Type B pancreatic cell (in vitro differentiated cells): ENCODE results near the gene GSTT2B. TPM values are rescaled to one million over a fixed set of nuclear protein-coding genes. Genes with fewer than 3 reads are reported as not detected.
"Not testable (repeated sequence)": the region's sequence is repeated elsewhere in the genome, so short reads cannot be mapped to it uniquely, and the experiment has no call there.

Source experiments
- DNase-seq: peaks from one replicate; pipeline ENCODE4 v3.0.0; 2021; ENCODE audit warnings: mixed read lengths; ENCODE audit not compliant: unreplicated experiment; ENCODE audit errors: extremely low spot score
- H3K27ac Mint-ChIP-seq: 2 replicates; pipeline ENCODE4 v1.8.0; 2021; ENCODE audit warnings: mild to moderate bottlenecking, mixed read lengths
- H3K27me3 Mint-ChIP-seq: 2 replicates; pipeline ENCODE4 v1.8.0; 2021; ENCODE audit warnings: mixed read lengths
- H3K36me3 Mint-ChIP-seq: 2 replicates; pipeline ENCODE4 v1.8.0; 2021; ENCODE audit warnings: mixed read lengths
- H3K4me1 Mint-ChIP-seq: one replicate; pipeline ENCODE4 v1.8.0; 2021; ENCODE audit warnings: mixed read lengths; ENCODE audit not compliant: unreplicated experiment
- H3K4me3 Mint-ChIP-seq: 2 replicates; pipeline ENCODE4 v1.8.0; 2021; ENCODE audit warnings: mild to moderate bottlenecking, mixed read lengths
- H3K9me3 Mint-ChIP-seq: 2 replicates; pipeline ENCODE4 v1.8.0; 2021; ENCODE audit warnings: mixed read lengths
- CTCF ChIP-seq: fragments of 200-600 bp; sonication (generic); conservative IDR thresholded peaks from 2 replicates; pipeline ENCODE4 v1.5.0; 2021; ENCODE audit warnings: antibody characterized with exemption, mild to moderate bottlenecking
- total RNA-seq: library from RNA; stranded (reverse); gene quantifications from 2 replicates; pipeline ENCODE4 v1.2.1, GENCODE V29; 2021; ENCODE audit warnings: low replicate concordance

GSTT2B gene
- total RNA-seq, 1 donor from 2014 or later = not detected

- H3K27me3 Mint-ChIP-seq = no peaks in the 10 kb centered on the region
- no peak for DNase-seq
- peak overlapping the region; percentile 10 for H3K4me3 Mint-ChIP-seq
- no peaks in the 10 kb centered on the region for H3K4me1 Mint-ChIP-seq
- TF ChIP-seq CTCF = no peak
- peak overlapping the region; percentile 1 for H3K27ac Mint-ChIP-seq
- peaks cover 15% of the 10 kb centered on the region for H3K36me3 Mint-ChIP-seq
- H3K9me3 Mint-ChIP-seq = no peaks in the 10 kb centered on the region
These were observed 9.2 kb upstream of the GSTT2B start for GRCh38 chr22:23970201-23970641.

GRCh38 chr22:23969071-23969470, 8.1 kb upstream of the GSTT2B start:
- Mint-ChIP-seq H3K4me1 (no peaks in the 10 kb centered on the region), H3K27ac (no peak overlapping the region), H3K9me3 (no peaks in the 10 kb centered on the region), H3K36me3 (peaks cover 15% of the 10 kb centered on the region), H3K4me3 (no peak overlapping the region), H3K27me3 (no peaks in the 10 kb centered on the region)
- DNase-seq = no peak
- no peak for TF ChIP-seq CTCF

DNA sequence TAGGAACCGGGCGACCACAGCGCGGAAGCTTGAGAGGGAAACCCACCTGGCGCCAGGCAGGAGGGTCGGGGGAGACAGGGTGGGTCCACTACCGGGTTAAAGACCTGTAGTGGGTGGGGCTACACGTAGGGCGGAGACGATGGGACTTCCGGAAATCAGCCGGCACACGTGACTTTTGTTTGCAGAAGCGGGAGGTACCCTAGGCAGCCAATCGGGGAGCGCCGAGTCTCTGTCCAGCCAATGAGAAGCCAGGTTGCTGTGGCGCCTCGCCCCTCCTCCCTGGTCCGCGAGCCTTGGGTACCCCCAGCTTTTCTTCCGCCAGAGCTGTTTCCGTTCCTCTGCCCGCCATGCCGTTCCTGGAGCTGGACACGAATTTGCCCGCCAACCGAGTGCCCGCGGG, 5.6 kb upstream of the GSTT2B start, which contains the start of gene DDTL:
TSS of gene DDTL (plus strand) at position 321 of the 400 bp plus-strand sequence. CDS start at position 348, 27 bp downstream.
- peaks cover 15% of the 10 kb centered on the region for H3K36me3 Mint-ChIP-seq
- H3K27me3 Mint-ChIP-seq, DNase-seq, H3K27ac Mint-ChIP-seq, H3K9me3 Mint-ChIP-seq, H3K4me3 Mint-ChIP-seq, H3K4me1 Mint-ChIP-seq: not testable (repeated sequence)

DNA sequence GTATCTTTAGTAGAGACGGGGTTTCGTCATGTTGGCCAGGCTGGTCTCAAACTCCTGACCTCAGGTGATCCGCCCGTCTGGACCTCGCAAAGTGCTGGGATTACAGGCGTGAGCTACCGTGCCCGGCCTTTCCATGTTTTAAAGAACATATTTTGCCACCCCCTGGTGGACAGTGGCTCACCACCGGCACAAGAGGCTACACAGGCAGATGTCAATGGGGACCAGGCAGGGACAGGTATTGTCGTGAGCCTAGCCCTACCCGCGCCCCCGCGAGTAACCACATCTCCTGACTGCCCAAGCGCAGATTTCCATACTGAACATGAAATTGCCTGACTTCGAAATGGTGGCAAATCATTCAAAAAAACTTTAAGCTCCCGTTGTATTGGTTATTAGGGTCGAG, 5.1 kb upstream of the GSTT2B start:
- H3K4me1 Mint-ChIP-seq, H3K9me3 Mint-ChIP-seq, H3K27me3 Mint-ChIP-seq, DNase-seq, H3K4me3 Mint-ChIP-seq, H3K27ac Mint-ChIP-seq: not testable (repeated sequence)
- peaks cover 15% of the 10 kb centered on the region for H3K36me3 Mint-ChIP-seq

GRCh38 chr22:23956301-23956900, 4.6 kb downstream of the GSTT2B start:
- not testable (repeated sequence) for H3K36me3 Mint-ChIP-seq, H3K4me3 Mint-ChIP-seq, H3K9me3 Mint-ChIP-seq, H3K27me3 Mint-ChIP-seq, H3K4me1 Mint-ChIP-seq, DNase-seq
- H3K27ac Mint-ChIP-seq = peak overlapping the region; percentile 68
- peak; percentile 86 for TF ChIP-seq CTCF

- not testable (repeated sequence) for H3K9me3 Mint-ChIP-seq, H3K4me3 Mint-ChIP-seq
These were observed 5.1 kb downstream of the GSTT2B start for GRCh38 chr22:23955886-23956285.

GRCh38 chr22:23954991-23955305, 6.0 kb downstream of the GSTT2B start:
- not testable (repeated sequence) for H3K27me3 Mint-ChIP-seq, H3K27ac Mint-ChIP-seq, H3K4me3 Mint-ChIP-seq, H3K9me3 Mint-ChIP-seq, H3K4me1 Mint-ChIP-seq, H3K36me3 Mint-ChIP-seq, DNase-seq

More at GRCh38 chr22:23955886-23956285, 5.1 kb downstream of the GSTT2B start:
- H3K4me1 Mint-ChIP-seq, H3K27ac Mint-ChIP-seq, H3K36me3 Mint-ChIP-seq, DNase-seq, H3K27me3 Mint-ChIP-seq: not testable (repeated sequence)

DNA sequence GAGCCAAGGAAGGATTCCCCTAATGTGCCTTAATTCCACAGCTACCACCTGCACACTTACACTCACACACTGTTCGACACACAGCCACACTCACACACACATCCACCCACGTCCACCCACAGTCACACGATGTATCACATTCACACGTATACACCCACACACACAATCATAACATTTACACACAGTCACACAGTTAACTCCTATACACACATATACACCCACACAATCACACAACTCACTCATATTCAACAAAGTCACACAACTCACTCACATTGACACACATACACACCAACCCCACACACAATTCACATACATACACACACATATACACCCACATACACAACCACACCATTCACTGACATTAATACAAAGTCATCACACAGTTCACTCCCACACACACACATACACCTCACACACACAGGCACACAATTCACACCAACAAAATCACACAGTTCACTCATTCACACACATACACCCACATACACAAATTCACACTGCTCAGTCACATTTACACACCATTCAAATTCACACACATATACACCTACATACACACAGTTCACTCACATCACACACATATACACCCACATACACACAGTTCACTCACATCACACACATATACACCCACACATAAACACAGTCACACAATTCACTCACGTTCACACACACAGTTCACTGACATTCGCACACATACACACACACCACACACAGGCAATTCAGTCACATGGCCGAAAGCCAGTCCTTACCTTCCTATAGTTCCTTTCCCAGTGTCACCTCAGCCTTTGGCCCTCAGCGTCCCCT, 6.6 kb downstream of the GSTT2B start:
- not testable (repeated sequence) for H3K4me3 Mint-ChIP-seq, H3K27me3 Mint-ChIP-seq, H3K27ac Mint-ChIP-seq, H3K9me3 Mint-ChIP-seq, DNase-seq, H3K4me1 Mint-ChIP-seq, H3K36me3 Mint-ChIP-seq

DNA sequence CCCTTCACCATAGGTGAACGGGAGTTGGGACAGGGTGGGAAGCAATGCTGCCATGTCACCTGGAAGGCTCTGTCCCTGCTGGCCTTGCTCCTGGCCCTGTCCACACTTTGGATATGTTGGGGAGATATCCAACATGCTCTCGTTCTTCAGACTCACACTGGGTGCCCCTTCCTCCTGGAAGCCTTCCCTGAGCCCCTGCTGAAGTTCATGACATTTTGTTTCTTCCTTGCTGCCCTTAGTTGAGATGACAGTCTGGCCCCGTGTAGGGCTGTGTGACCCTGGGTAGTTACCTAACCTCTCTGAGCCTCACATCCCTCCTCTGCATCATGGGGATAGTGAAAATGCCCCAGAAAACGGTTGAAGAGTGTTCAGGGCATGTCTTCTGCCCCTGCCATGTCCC, 7.5 kb downstream of the GSTT2B start:
- not testable (repeated sequence) for H3K27me3 Mint-ChIP-seq, H3K4me3 Mint-ChIP-seq, H3K4me1 Mint-ChIP-seq, H3K36me3 Mint-ChIP-seq, H3K27ac Mint-ChIP-seq, H3K9me3 Mint-ChIP-seq
- peak; percentile 36 for DNase-seq

- not testable (repeated sequence) for H3K27ac Mint-ChIP-seq, H3K4me1 Mint-ChIP-seq, H3K4me3 Mint-ChIP-seq, H3K27me3 Mint-ChIP-seq, H3K9me3 Mint-ChIP-seq, H3K36me3 Mint-ChIP-seq
- DNase-seq = peak; percentile 61
These were observed 8.1 kb downstream of the GSTT2B start for GRCh38 chr22:23952794-23953405.

- H3K4me3 Mint-ChIP-seq, H3K36me3 Mint-ChIP-seq, H3K4me1 Mint-ChIP-seq, H3K9me3 Mint-ChIP-seq, H3K27ac Mint-ChIP-seq, H3K27me3 Mint-ChIP-seq: not testable (repeated sequence)
- DNase-seq = peak; percentile 48
These were observed 9.6 kb downstream of the GSTT2B start for GRCh38 chr22:23951383-23951782.
